GM12874 (cell line): Measurements from ENCODE around the gene DUSP2.

ENCODE experiments used
- TF ChIP-seq, protein P1 (sequence below): IDR thresholded peaks from 2 replicates; pipeline ENCODE4 v1.5.1; 2011; ENCODE audit warnings: low read depth, mild to moderate bottlenecking, control low read depth, low read length, moderate library complexity; ENCODE audit not compliant: insufficient read depth

Gene DUSP2

DNA sequence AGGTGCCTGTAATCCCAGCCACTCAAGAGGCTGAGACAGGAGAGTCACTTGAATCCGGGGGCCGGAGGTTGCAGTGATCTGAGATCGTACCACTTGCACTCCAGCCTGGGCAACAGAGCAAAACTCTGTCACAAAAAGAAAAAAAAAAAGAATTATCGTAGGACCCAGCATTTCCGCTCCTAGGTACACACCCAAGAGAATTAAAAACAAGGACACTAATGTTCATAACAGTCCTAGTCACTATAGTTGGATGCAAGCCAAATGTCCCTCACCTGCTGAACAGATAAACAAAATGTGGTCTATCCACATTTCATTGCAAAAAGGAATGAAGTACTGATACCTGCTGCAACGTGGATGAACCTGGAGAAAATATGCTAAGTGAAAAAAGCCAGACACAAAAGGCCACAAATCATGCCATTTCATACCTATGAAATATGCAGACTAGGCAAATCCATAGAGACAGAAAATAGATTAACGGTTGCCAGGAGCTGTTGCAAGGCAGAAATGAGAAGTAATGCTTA, 50.1 kb downstream of the DUSP2 start:
- TF ChIP-seq, protein P1, sequence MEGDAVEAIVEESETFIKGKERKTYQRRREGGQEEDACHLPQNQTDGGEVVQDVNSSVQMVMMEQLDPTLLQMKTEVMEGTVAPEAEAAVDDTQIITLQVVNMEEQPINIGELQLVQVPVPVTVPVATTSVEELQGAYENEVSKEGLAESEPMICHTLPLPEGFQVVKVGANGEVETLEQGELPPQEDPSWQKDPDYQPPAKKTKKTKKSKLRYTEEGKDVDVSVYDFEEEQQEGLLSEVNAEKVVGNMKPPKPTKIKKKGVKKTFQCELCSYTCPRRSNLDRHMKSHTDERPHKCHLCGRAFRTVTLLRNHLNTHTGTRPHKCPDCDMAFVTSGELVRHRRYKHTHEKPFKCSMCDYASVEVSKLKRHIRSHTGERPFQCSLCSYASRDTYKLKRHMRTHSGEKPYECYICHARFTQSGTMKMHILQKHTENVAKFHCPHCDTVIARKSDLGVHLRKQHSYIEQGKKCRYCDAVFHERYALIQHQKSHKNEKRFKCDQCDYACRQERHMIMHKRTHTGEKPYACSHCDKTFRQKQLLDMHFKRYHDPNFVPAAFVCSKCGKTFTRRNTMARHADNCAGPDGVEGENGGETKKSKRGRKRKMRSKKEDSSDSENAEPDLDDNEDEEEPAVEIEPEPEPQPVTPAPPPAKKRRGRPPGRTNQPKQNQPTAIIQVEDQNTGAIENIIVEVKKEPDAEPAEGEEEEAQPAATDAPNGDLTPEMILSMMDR: no peak

DNA sequence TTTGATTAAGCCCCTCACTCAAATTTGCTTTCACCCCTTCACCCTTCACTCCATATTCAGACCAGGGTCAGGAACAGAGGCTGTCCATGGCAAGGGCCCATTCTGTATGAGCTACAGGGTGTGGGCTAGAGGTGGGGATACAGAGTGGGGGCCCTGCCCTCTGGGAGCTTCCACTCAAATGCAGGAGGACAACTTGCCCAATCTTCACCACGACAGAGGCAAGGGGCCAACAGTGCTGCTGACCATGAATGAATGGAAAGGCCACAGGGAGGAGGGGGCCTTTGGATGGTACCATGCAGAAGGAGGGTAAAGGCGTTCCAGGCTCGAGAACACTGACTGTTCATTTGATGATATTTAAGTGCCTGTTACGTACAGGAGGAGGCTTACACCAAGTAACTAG, 51.7 kb downstream of the DUSP2 start:
- TF ChIP-seq, protein P1: no peak
